WTC11 (cell line): ENCODE data around the gene DHTKD1. TPM values are rescaled to one million over a fixed set of nuclear protein-coding genes. Genes with fewer than 3 reads are reported as not detected.

ENCODE experiments used
- ATAC-seq: fragments of 200-7000 bp; cut with Tn5 transposase; 2 replicates; pipeline ENCODE4 v1.10.0; 2021; ENCODE audit warnings: mild to moderate bottlenecking, moderate library complexity
- CTCF ChIA-PET: fragments of 300-600 bp; sonication (Branson Sonifier 250); formaldehyde crosslinking; loops from one replicate; lab custom pipeline; 2021; ENCODE audit warnings: antibody characterized with exemption; lab: Charles Lee
- POLR2A ChIA-PET: fragments of 350-600 bp; sonication (Branson Sonifier 250); formaldehyde crosslinking; loops from one replicate; lab custom pipeline; 2021; ENCODE audit warnings: antibody characterized with exemption; lab: Charles Lee
- DNase-seq: peaks from one replicate; pipeline ENCODE4 v3.0.0; 2021; ENCODE audit warnings: low spot score
- H3K27ac Mint-ChIP-seq: 2 replicates; pipeline ENCODE4 v1.8.0; 2021; ENCODE audit warnings: mixed read lengths
- H3K27me3 Mint-ChIP-seq: 2 replicates; pipeline ENCODE4 v1.8.0; 2021; ENCODE audit warnings: low read depth, mild to moderate bottlenecking, moderate library complexity, mixed read lengths
- H3K36me3 Mint-ChIP-seq: 2 replicates; pipeline ENCODE4 v1.8.0; 2021; ENCODE audit warnings: mixed read lengths
- H3K4me1 Mint-ChIP-seq: 2 replicates; pipeline ENCODE4 v1.8.0; 2022; ENCODE audit warnings: mixed read lengths
- H3K4me3 Mint-ChIP-seq: 2 replicates; pipeline ENCODE4 v1.8.0; 2021; ENCODE audit warnings: mild to moderate bottlenecking, moderate library complexity, mixed read lengths
- H3K9me3 Mint-ChIP-seq: 2 replicates; pipeline ENCODE4 v1.8.0; 2021; ENCODE audit warnings: mixed read lengths
- AFF4 ChIP-seq: sonication (generic); formaldehyde crosslinking; IDR thresholded peaks from 2 replicates; pipeline ENCODE4 v1.8.1; 2023; ENCODE audit warnings: mild to moderate bottlenecking, missing genetic modification reagents, borderline replicate concordance
- E2F4 ChIP-seq: sonication (generic); formaldehyde crosslinking; IDR thresholded peaks from 2 replicates; pipeline ENCODE4 v1.8.1; 2022; ENCODE audit warnings: low read depth, mild to moderate bottlenecking, moderate library complexity, missing genetic modification reagents, borderline replicate concordance
- E2F5 ChIP-seq: sonication (generic); formaldehyde crosslinking; IDR thresholded peaks from 2 replicates; pipeline ENCODE4 v1.8.1; 2022; ENCODE audit warnings: mild to moderate bottlenecking, moderate library complexity, missing genetic modification reagents
- ERG ChIP-seq: fragments of 250-450 bp; sonication (Bioruptor Pico); IDR thresholded peaks from 2 replicates; pipeline ENCODE4 v1.8.0; 2021; ENCODE audit warnings: mild to moderate bottlenecking
- ESRRA ChIP-seq: sonication (generic); formaldehyde crosslinking; IDR thresholded peaks from 2 replicates; pipeline ENCODE4 v1.8.1; 2022; ENCODE audit warnings: mild to moderate bottlenecking, missing genetic modification reagents, borderline replicate concordance
- MAX ChIP-seq: sonication (generic); formaldehyde crosslinking; IDR thresholded peaks from 2 replicates; pipeline ENCODE4 v1.8.0; 2022; ENCODE audit warnings: mild to moderate bottlenecking, missing genetic modification reagents
- MLX ChIP-seq: sonication (generic); formaldehyde crosslinking; IDR thresholded peaks from 2 replicates; pipeline ENCODE4 v1.8.1; 2023; ENCODE audit warnings: mild to moderate bottlenecking, missing genetic modification reagents, moderate library complexity
- NFATC4 ChIP-seq: fragments of 250-450 bp; sonication (Bioruptor Pico); IDR thresholded peaks from 2 replicates; pipeline ENCODE4 v1.9.0; 2021; ENCODE audit warnings: mild to moderate bottlenecking
- NFE2L1 ChIP-seq: sonication (generic); formaldehyde crosslinking; IDR thresholded peaks from 2 replicates; pipeline ENCODE4 v1.8.1; 2023; ENCODE audit warnings: missing genetic modification reagents
- PRDM15 ChIP-seq: sonication (generic); formaldehyde crosslinking; IDR thresholded peaks from 2 replicates; pipeline ENCODE4 v1.8.0; 2022; ENCODE audit warnings: missing genetic modification reagents
- RORB ChIP-seq: fragments of 250-450 bp; sonication (Bioruptor Pico); IDR thresholded peaks from 2 replicates; pipeline ENCODE4 v1.9.0; 2021; ENCODE audit warnings: mild to moderate bottlenecking
- TEAD1 ChIP-seq: sonication (generic); formaldehyde crosslinking; IDR thresholded peaks from 2 replicates; pipeline ENCODE4 v1.8.0; 2022; ENCODE audit warnings: mild to moderate bottlenecking, missing genetic modification reagents
- ZMAT4 ChIP-seq: fragments of 250-450 bp; sonication (Bioruptor Pico); IDR thresholded peaks from 2 replicates; pipeline ENCODE4 v1.9.0; 2021; ENCODE audit warnings: mild to moderate bottlenecking
- ZNF232 ChIP-seq: sonication (generic); formaldehyde crosslinking; IDR thresholded peaks from 2 replicates; pipeline ENCODE4 v1.8.0; 2022; ENCODE audit warnings: mild to moderate bottlenecking, missing genetic modification reagents
- ZNF425 ChIP-seq: fragments of 250-450 bp; sonication (Bioruptor Pico); conservative IDR thresholded peaks from 2 replicates; pipeline ENCODE4 v1.9.0; 2021; ENCODE audit warnings: mild to moderate bottlenecking
- total RNA-seq: library from RNA; stranded (reverse); gene quantifications from 3 replicates; pipeline ENCODE4 v1.2.3, GENCODE V29; 2021

The DHTKD1 gene
- total RNA-seq, 1 experiment from 2014 or later = 57.9 TPM

- ATAC-seq = no peak
- ChIA-PET CTCF (no interaction called here), POLR2A (no interaction called here)
- no peak overlapping the region for H3K27ac Mint-ChIP-seq
- H3K4me3 Mint-ChIP-seq = no peak overlapping the region
- DNase-seq = no peak
- no peaks in the 10 kb centered on the region for H3K27me3 Mint-ChIP-seq
- H3K9me3 Mint-ChIP-seq = no peaks in the 10 kb centered on the region
- H3K36me3 Mint-ChIP-seq = peaks cover 5% of the 10 kb centered on the region
- H3K4me1 Mint-ChIP-seq = no peaks in the 10 kb centered on the region
- no peak for TF ChIP-seq NFATC4 (CRISPR knock-in tag)
- TF ChIP-seq MLX (CRISPR knock-in tag) = no peak
- no peak for TF ChIP-seq ERG (CRISPR knock-in tag)
- no peak for TF ChIP-seq NFE2L1 (CRISPR knock-in tag)
- TF ChIP-seq ESRRA (CRISPR knock-in tag) = no peak
- TF ChIP-seq ZNF425 (CRISPR knock-in tag) = no peak
- TF ChIP-seq E2F5 (CRISPR knock-in tag) = no peak
- no peak for TF ChIP-seq ZMAT4 (CRISPR knock-in tag)
- no peak for TF ChIP-seq RORB (CRISPR knock-in tag)
- TF ChIP-seq, all 79 proteins: peak for 0
These were observed 49.3 kb upstream of the DHTKD1 start for GRCh38 chr10:12019283-12019971.

GRCh38 chr10:12020574-12020973 lies 48.2 kb upstream of the DHTKD1 start:
- peaks cover 2% of the 10 kb centered on the region; the same call in 1 of the 2 replicates for H3K36me3 Mint-ChIP-seq
- CTCF ChIA-PET = no interaction called here

More at GRCh38 chr10:12020574-12020973, 48.2 kb upstream of the DHTKD1 start:
- TF ChIP-seq ESRRA (CRISPR knock-in tag) (no peak), AFF4 (CRISPR knock-in tag) (no peak), E2F4 (CRISPR knock-in tag) (no peak), TEAD1 (CRISPR knock-in tag) (no peak), MAX (CRISPR knock-in tag) (no peak), PRDM15 (CRISPR knock-in tag) (no peak), ZNF232 (CRISPR knock-in tag) (no peak)
- Mint-ChIP-seq H3K4me3 (no peak overlapping the region), H3K9me3 (no peaks in the 10 kb centered on the region), H3K27ac (no peak overlapping the region), H3K4me1 (no peaks in the 10 kb centered on the region), H3K27me3 (no peaks in the 10 kb centered on the region)
- no peak for DNase-seq
- POLR2A ChIA-PET = no interaction called here
- ATAC-seq = no peak
